ENCODE measurements around the gene KCNC1.

Gene KCNC1

DNA sequence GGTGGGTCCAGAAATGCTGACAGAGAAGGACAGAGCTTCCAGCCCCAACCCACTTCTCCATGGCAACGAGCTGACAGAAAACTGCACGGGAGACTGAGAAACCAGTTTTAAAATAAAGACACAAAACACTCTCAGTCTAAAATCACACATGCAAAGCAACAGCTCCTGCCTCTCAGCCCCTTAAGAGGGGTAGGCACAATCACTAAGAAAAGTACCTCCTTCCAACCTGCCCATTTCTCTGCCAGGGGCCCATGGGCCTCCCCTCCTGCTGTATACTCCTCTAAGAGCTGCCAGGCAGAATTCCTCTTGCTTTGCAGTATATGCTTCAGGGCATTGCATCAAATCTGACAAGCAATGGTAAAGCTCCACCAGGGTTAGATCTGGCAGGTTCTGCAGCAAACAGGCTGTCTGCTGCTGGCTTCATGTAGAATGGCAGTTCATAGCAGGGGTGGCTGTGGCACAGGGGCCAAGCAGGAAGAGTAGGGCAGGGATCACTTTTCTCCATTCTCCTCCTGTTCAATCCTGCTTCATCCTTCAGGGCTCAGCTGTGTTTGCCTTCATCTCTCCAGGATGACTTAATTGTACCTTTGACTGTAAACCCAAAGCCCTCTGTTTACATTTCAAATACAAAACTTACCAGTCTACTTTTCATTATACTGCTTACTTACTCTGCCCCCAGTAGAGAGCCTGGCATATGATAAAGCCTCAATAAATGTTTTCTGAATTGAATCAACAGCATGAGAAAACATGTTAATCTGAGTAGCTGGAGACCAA is 77.7 kb downstream of the KCNC1 start:
- Mint-ChIP-seq H3K27ac (no peak overlapping the region), H3K9me3 (no peaks in the 10 kb centered on the region), H3K27me3 (no peaks in the 10 kb centered on the region), H3K4me1 (ENCODE audit: low read depth) (no peaks in the 10 kb centered on the region), H3K4me3 (no peak overlapping the region), H3K36me3 (ENCODE audit: low read depth) (no peaks in the 10 kb centered on the region)

DNA sequence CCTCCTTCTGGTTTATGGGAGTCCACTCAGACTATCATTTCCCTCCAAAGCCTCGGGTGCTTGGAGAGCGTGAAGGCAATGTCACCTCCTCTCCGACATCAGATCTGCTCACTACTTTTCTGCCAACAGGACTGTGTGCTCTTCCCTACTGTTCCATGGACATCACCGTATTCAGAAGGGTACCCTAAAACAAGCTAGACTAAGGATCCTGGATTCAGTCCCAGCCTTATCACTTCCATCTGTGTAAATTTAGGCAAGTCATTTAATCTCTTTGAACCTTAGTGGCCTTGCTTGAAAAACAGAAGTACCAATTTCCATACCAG is 78.2 kb downstream of the KCNC1 start:
- H3K36me3 Mint-ChIP-seq (ENCODE audit: low read depth), result no peaks in the 10 kb centered on the region
- H3K27ac Mint-ChIP-seq, result no peak overlapping the region

DNA sequence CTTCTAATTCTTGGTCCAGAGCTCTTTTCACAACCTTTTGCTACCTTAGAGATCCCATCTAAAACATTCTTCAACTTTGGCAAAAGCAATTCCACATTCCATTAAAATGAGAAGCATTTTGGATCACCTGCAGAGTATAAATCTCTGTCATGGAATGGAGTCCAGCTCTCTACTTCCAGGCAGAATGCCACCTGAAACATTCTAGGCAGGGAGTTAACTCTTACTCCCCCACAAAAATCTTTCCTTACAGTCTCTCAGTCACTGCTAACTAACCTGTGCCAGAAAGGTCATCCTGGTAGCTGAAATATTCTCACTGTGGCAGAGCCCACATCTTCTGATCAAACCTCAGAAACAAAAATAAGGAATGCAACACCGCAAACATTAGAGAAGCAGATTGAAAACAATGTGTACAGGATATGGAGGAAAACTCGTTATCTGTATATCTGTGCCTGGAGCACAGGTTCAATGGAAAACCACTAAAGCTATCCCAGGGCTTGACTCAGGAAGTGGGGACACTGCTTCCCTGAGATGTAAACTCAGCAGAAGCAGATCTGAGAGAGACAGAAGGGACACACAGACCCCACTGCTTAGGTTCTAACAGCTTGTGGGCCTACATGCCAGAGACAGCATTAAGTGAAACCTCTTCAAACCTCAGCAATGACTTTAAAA is 78.9 kb downstream of the KCNC1 start:
- Mint-ChIP-seq H3K27me3 (no peaks in the 10 kb centered on the region), H3K9me3 (no peaks in the 10 kb centered on the region), H3K36me3 (ENCODE audit: low read depth) (no peaks in the 10 kb centered on the region), H3K4me3 (no peak overlapping the region), H3K27ac (no peak overlapping the region), H3K4me1 (ENCODE audit: low read depth) (no peaks in the 10 kb centered on the region)

More for the DNA sequence above, 78.2 kb downstream of the KCNC1 start:
- no peak overlapping the region for H3K4me3 Mint-ChIP-seq
- H3K9me3 Mint-ChIP-seq, result no peaks in the 10 kb centered on the region
- no peaks in the 10 kb centered on the region for H3K4me1 Mint-ChIP-seq (ENCODE audit: low read depth)
- H3K27me3 Mint-ChIP-seq, result no peaks in the 10 kb centered on the region

DNA sequence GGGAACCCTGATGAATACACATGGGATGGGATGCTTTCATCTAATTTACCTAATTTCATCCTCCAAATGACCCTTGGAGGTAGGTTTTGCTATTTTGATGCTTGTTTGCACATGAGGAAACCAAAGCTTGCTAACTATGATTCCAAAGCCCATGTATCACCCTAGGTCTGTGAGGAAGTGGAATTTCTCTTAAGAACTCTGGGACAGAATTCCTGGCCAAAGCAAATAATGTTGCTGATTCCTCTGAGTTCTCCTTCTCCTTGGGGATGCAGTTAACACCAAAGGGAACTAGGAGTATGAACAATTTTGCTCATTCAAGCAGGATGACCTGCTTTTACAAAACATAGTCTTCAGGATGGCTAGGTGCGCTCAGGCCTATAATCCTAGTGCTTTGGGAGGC is 80.0 kb downstream of the KCNC1 start:
- no peaks in the 10 kb centered on the region for H3K36me3 Mint-ChIP-seq (ENCODE audit: low read depth)
- H3K27ac Mint-ChIP-seq, result no peak overlapping the region

DNA sequence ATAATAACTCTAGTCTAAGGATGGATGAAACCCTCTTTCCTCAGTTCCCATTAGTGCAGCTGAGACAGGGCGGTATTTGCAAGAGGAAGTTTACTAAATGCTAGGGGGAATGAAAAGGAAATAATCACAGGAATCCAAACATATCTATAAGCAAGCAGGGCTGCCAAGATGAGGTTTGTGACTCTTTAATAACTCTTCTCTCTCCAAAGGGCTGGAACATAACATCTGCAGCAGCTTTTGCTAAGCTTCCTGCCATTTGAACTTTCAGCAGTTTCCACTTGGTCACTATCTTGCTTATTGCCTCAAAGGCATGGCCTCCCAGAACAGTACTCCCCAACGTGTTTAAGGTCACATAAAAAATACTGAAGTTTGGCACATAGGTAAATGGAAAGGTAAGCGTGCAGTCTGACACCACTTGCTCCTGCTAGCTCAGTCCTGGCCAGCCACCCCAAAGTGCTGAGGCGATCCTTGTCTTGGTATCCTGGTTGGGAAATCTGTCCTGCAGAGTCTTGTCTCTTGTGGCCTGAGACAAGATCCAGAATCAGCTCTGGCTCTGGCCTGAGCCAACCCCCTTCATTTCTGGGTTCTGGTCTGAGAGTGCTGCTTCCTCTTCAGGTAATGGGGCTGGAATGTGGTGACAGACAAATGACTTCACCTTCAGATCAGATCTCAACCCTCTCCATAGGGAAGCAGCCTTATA is 81.8 kb downstream of the KCNC1 start:
- H3K27ac Mint-ChIP-seq, result no peak overlapping the region
- no peak overlapping the region for H3K4me3 Mint-ChIP-seq
- H3K9me3 Mint-ChIP-seq, result no peaks in the 10 kb centered on the region
- H3K27me3 Mint-ChIP-seq, result no peaks in the 10 kb centered on the region
- no peaks in the 10 kb centered on the region for H3K4me1 Mint-ChIP-seq (ENCODE audit: low read depth)
- no peaks in the 10 kb centered on the region for H3K36me3 Mint-ChIP-seq (ENCODE audit: low read depth)

More for the DNA sequence above, 80.0 kb downstream of the KCNC1 start:
- H3K9me3 Mint-ChIP-seq, result no peaks in the 10 kb centered on the region
- H3K4me1 Mint-ChIP-seq (ENCODE audit: low read depth), result no peaks in the 10 kb centered on the region
- H3K4me3 Mint-ChIP-seq, result no peak overlapping the region
- no peaks in the 10 kb centered on the region for H3K27me3 Mint-ChIP-seq

DNA sequence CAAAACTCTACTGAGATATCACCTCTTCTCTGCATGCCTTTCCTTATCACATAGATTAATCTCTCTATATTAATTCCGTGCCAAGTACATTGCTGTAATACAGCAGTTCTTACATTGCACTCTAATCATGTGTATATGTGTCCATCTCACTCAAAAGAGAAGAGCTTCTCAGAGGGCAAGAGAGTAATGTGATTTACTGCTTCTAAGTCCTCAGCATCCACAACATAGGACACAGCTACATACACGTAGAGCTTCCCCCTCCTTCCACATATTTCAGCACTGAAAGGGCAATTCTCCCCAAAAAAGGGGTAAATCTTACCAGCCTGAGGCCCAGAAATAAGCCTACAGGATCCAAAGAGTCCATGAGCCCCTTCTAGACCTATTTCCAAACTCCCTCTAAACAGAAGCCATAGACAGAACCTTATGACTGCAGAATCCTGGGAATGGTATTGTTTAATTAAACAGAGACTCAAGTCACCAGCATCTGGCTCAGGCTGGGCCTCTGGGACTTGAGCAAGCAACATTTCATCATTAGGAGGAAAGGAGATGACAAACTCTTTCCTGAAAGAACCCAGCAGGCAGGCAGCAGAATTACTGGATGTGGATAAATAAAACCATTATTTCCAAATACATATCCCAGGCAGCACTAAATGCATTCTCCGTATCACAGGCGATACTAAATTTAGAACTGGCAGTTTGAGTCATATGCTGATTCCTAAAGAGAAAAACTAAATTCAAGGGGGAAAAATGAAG is 87.2 kb downstream of the KCNC1 start:
- H3K27ac Mint-ChIP-seq, result no peak overlapping the region

DNA sequence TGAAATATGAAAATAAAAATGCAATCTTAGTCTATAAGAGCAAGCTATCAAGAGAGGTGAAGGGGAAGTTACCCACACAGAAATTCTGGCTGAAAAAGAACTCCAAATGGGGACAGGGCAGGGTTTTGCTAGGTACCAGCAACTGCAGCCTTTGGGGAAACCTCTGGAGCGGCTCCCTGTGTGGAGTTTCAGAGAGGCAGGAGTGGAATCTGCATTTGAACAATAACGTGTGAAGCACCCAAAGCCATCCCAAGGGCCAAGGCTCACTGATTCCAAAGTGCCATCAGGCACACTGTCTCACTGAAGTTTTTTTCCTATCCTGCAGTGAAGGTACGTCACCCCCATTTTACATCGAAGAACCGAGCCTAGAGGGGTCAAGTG is 87.8 kb downstream of the KCNC1 start:
- Mint-ChIP-seq H3K27me3 (no peaks in the 10 kb centered on the region), H3K9me3 (no peaks in the 10 kb centered on the region), H3K27ac (no peak overlapping the region), H3K4me1 (ENCODE audit: low read depth) (no peaks in the 10 kb centered on the region), H3K4me3 (no peak overlapping the region), H3K36me3 (ENCODE audit: low read depth) (peaks cover 7% of the 10 kb centered on the region)

More for the DNA sequence above, 87.2 kb downstream of the KCNC1 start:
- H3K4me1 Mint-ChIP-seq (ENCODE audit: low read depth), result no peaks in the 10 kb centered on the region
- H3K36me3 Mint-ChIP-seq (ENCODE audit: low read depth), result peaks cover 7% of the 10 kb centered on the region
- H3K9me3 Mint-ChIP-seq, result no peaks in the 10 kb centered on the region
- no peaks in the 10 kb centered on the region for H3K27me3 Mint-ChIP-seq
- no peak overlapping the region for H3K4me3 Mint-ChIP-seq

DNA sequence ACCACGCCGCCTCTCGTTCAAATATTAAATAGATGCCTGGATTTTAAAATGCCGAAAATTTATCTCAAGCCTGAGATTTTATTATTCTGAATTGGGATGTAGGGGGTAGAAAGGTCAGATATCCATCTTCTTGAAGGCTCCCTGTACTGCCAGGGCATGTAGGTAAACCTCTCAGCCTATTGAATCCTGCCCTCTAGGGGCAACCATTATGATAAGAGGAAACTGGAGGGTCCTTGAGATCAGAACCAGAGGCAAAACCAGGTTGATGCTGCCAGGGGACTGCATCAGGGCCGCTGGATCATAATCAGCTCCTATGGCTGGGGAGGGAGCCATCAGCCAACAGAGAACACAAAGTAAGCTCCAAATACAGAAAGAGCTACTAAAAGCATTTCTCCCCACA is 92.4 kb downstream of the KCNC1 start:
- Mint-ChIP-seq H3K27ac (no peak overlapping the region), H3K36me3 (ENCODE audit: low read depth) (peaks cover 17% of the 10 kb centered on the region), H3K27me3 (no peaks in the 10 kb centered on the region), H3K9me3 (no peaks in the 10 kb centered on the region), H3K4me1 (ENCODE audit: low read depth) (no peaks in the 10 kb centered on the region), H3K4me3 (no peak overlapping the region)

DNA sequence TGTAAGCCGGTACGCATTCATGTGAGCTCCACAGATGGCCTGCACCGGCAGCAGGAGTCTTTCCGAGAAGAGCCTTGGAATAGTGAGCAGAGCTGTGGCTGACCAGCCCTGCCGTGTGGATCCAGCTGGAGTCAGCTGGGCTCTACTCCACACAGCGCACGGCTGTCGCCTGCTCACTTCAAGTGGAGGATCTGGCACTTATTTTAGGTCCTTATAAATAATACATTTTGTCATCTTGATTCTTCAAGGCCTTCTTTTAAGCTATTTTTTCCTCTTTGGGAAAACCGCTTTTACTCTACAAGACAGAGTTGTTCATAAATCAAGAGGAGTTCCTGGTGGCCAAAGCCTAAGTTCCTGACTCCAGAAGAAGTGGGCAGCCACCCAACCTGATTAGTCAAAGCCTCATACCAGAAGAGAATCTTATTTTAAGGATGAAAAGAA is 93.8 kb downstream of the KCNC1 start:
- Mint-ChIP-seq H3K4me1 (ENCODE audit: low read depth) (no peaks in the 10 kb centered on the region), H3K36me3 (ENCODE audit: low read depth) (peaks cover 25% of the 10 kb centered on the region), H3K27ac (no peak overlapping the region), H3K4me3 (no peak overlapping the region), H3K9me3 (no peaks in the 10 kb centered on the region), H3K27me3 (no peaks in the 10 kb centered on the region)

DNA sequence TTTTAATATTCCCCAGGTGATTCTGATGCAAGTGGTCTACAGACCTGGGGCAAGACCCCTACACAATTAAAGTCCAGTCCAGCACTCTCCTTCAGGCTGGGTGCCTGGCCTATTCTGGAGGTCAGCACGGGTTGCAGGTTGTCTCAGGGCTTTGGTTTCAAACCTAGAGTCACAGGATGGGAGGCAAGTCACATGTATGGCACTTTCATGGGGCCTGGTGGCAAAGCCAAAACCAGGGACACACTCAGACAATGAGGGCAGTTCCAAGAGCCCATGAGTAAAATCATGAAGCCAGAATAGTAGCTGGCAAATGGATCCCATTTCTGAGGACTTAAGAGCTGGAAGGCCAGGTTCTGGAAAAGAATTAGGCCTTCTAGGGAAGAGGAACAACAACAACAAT is 96.6 kb downstream of the KCNC1 start:
- Mint-ChIP-seq H3K4me3 (no peak overlapping the region), H3K27me3 (no peaks in the 10 kb centered on the region), H3K4me1 (ENCODE audit: low read depth) (no peaks in the 10 kb centered on the region), H3K36me3 (ENCODE audit: low read depth) (peaks cover 18% of the 10 kb centered on the region), H3K27ac (no peak overlapping the region), H3K9me3 (no peaks in the 10 kb centered on the region)

DNA sequence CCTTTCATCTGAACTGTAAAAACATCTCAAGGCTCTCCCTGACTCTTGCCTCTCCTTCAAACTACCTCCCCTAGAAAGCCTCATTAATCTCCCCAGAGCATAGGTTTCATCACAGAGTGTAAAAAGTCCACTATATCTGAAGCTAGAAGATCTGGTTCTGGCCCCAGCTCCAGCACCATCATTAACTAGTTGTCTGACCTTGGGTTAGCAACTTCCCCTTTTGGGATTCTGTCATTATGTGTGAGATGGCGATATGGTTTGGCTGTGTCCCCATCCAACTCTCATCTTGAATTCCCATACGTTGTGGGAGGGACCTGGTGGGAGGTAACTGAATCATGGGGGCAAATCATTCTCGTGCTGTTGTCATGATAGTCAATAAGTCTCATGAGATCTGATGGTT is 97.3 kb downstream of the KCNC1 start:
- H3K27me3 Mint-ChIP-seq, result no peaks in the 10 kb centered on the region
- H3K36me3 Mint-ChIP-seq (ENCODE audit: low read depth), result peaks cover 18% of the 10 kb centered on the region
- H3K9me3 Mint-ChIP-seq, result no peaks in the 10 kb centered on the region
- no peak overlapping the region for H3K4me3 Mint-ChIP-seq
- H3K27ac Mint-ChIP-seq, result no peak overlapping the region
- no peaks in the 10 kb centered on the region for H3K4me1 Mint-ChIP-seq (ENCODE audit: low read depth)
